Heart right ventricle (tissue), 16 donors: ENCODE results near the gene S100A11. TPM values are rescaled to one million over a fixed set of nuclear protein-coding genes. Genes with fewer than 3 reads are reported as not detected.

ENCODE experiments used
- ATAC-seq, 8 donors: fragments of 200-7000 bp; cut with Tn5 transposase; one replicate each; pipeline ENCODE4 v1.9.1; 2020; ENCODE audit warnings: mild to moderate bottlenecking in 8 of 8, moderate library complexity in 8 of 8, moderate number of reproducible peaks in 1 of 8
- DNase-seq, 2 donors: peaks; one replicate each; pipeline ENCODE4 v3.0.0-alpha.2; 2020
- H3K27ac ChIP-seq, 10 donors: fragments of 200-600 bp; sonication (generic) in 2 of 10; one replicate each; pipeline versions ENCODE4 v1.5.0 to v1.8.0; 2020 to 2022; ENCODE audit warnings: mild to moderate bottlenecking in 3 of 10
- H3K27me3 ChIP-seq, 7 donors: fragments of 200-600 bp; one replicate each; pipeline ENCODE4 v1.8.0; 2021 to 2022; ENCODE audit warnings: mild to moderate bottlenecking in 2 of 7
- H3K36me3 ChIP-seq, 9 donors: fragments of 200-600 bp; sonication (generic) in 1 of 9; one replicate each; pipeline versions ENCODE4 v1.5.0 to v1.8.0; 2020 to 2022; ENCODE audit warnings: mild to moderate bottlenecking in 2 of 9
- H3K4me1 ChIP-seq, 9 donors: fragments of 200-600 bp; sonication (generic) in 1 of 9; one replicate each; pipeline versions ENCODE4 v1.5.0 to v1.8.0; 2020 to 2022; ENCODE audit warnings: mild to moderate bottlenecking in 4 of 9
- H3K4me3 ChIP-seq, 10 donors: fragments of 200-600 bp; sonication (generic) in 2 of 10; one replicate each; pipeline versions ENCODE4 v1.5.0 to v1.8.0; 2020 to 2022; ENCODE audit warnings: mild to moderate bottlenecking in 7 of 10, moderate library complexity in 2 of 10
- H3K9me3 ChIP-seq, 11 donors: fragments of 200-600 bp in 10 of 11; sonication (generic) in 2 of 11; one replicate each; pipeline versions ENCODE4 v1.5.0 to v1.8.0; 2013 to 2022; ENCODE audit warnings: mild to moderate bottlenecking in 2 of 11, control low read depth in 1 of 11, moderate library complexity in 1 of 11
- CTCF ChIP-seq, 9 donors: fragments of 200-600 bp; sonication (generic) in 2 of 9; IDR thresholded peaks; one replicate each; pipeline versions ENCODE4 v1.5.0 to v1.8.0; 2021 to 2022; ENCODE audit warnings: antibody characterized with exemption in 9 of 9, mild to moderate bottlenecking in 5 of 9, moderate library complexity in 1 of 9
- WGBS, 2 donors: extraction: QIAGEN DNeasy Blood & Tissue Kit; methylation state at CpG; one replicate each; pipeline ENCODE4 v1.1.7; 2013; ENCODE audit warnings: inconsistent platforms in 1 of 2; 5-methylcytosine and 5-hydroxymethylcytosine counted together
- intact Hi-C, 10 donors: fragments of 100-400 bp; cut with DNase I; formaldehyde crosslinking; loops; one replicate each; pipeline versions ENCODE4 v1.11.1 to v1.14.2; 2022
- polyA plus RNA-seq, 2 donors: library from polyadenylated mRNA; stranded (reverse); fragments of 200-250 nt; gene quantifications; one replicate each; pipeline ENCODE4 v1.2.3, GENCODE V29; 2013
- total RNA-seq, 10 donors: library from RNA; stranded (reverse); fragmentation: NEBNext Ultra II Directional in 3 of 10; extraction: Animal tissue kit (Norgen Biotek cat#: 25700) in 3 of 10; gene quantifications; one replicate each; pipeline versions ENCODE4 v1.2.1 to v1.2.4, GENCODE V29; 2021 to 2023
- donor health status: Arrhythmogenic right ventricular cardiomyopathy.
- donor health status: ischemic (EF 13 %, LVEDD 7.1; RV severe dilation, severe dysfunction).
- donor health status: healthy with polysubstance abuse.
- donor health status: DM: no; HTN: yes; CAD: no.
- donor health status: DM: no; HTN: no; CAD: no.
- donor health status: ischemic (EF 25% LVEDD 6.9; RV normal size, moderate dysfunction).
- donor health status: ischemic (EF 25% LVEDD 5.7; RV mildly dilated, moderate dysfunction).
- donor health status: healthy.
- donor health status: DM: yes; HTN: yes; CAD: no.
- donor health status: Ischemic cardiomyopathy.
- donor health status: ischemic (EF 35%, LVEDD 5.7; RV mildly dilated, moderate dysfunction).
- donor health status: nonischemic (EF 11% LVEDD 7.7; RV severe dilation, severe dysfunction).
- donor health status: DM: yes; HTN: yes; CAD: no.
- donor health status: PGD.
- donor health status: ischemic (EF 29% LVEDD 5.4; RV normal size, mild dysfunction).
- donor health status: nonischemic (EF 23%, LVEDD 6.1; RV moderate dilation, normal function).

The S100A11 gene
- total and polyA plus RNA-seq, 12 donors: 41.4 to 593 (median 56.7) TPM

- TF ChIP-seq CTCF (IDR thresholded peaks at IDR 0.05): peak in 8 of 9 donors; percentile 14 to 65 (median 55)
- ATAC-seq (peak in 1 of 8 donors; percentile 38), DNase-seq (no peak)
- Histone ChIP-seq H3K27me3 (peaks cover 0 to 3% (median 0%) of the 10 kb centered on the region in 7 donors), H3K4me3 (no peak overlapping the region), H3K27ac (no peak overlapping the region), H3K4me1 (peaks cover 0 to 2% (median 0%) of the 10 kb centered on the region in 9 donors), H3K36me3 (no peaks in the 10 kb centered on the region), H3K9me3 (no peaks in the 10 kb centered on the region)
- intact Hi-C loops: no loop called here
- WGBS, 2 donors: 15 to 20% methylated on average over 3 of the region's 3 CpGs
Observed at GRCh38 chr1:152013664-152014237, 23.1 kb downstream of the S100A11 start.

- Histone ChIP-seq H3K27ac (no peak overlapping the region), H3K36me3 (no peaks in the 10 kb centered on the region), H3K4me1 (peaks cover 0 to 4% (median 0%) of the 10 kb centered on the region in 9 donors), H3K4me3 (no peak overlapping the region), H3K9me3 (no peaks in the 10 kb centered on the region), H3K27me3 (peaks cover 0 to 4% (median 0%) of the 10 kb centered on the region in 7 donors)
- intact Hi-C loops: no loop called here
- no peak for DNase-seq
- ATAC-seq: no peak
- TF ChIP-seq CTCF (IDR thresholded peaks at IDR 0.05): no peak
- 91 to 93% methylated on average over 1 of the region's 1 CpG for WGBS, 2 donors
Observed at GRCh38 chr1:152009691-152010090, 27.1 kb downstream of the S100A11 start.

- Histone ChIP-seq H3K27me3 (peaks cover 0 to 4% (median 0%) of the 10 kb centered on the region in 7 donors), H3K36me3 (no peaks in the 10 kb centered on the region), H3K9me3 (no peaks in the 10 kb centered on the region), H3K4me1 (peaks cover 0 to 26% (median 3%) of the 10 kb centered on the region in 9 donors), H3K27ac (no peak overlapping the region), H3K4me3 (no peak overlapping the region)
- ATAC-seq (no peak), DNase-seq (no peak)
- intact Hi-C loops: no loop called here
- no peak for TF ChIP-seq CTCF (IDR thresholded peaks at IDR 0.05)
- WGBS, 2 donors: 60 to 62% methylated on average over 2 of the region's 2 CpGs
Observed at GRCh38 chr1:152007047-152007446, 29.8 kb downstream of the S100A11 start.

GRCh38 chr1:152005360-152005912, 31.4 kb downstream of the S100A11 start:
- Histone ChIP-seq H3K4me3 (no peak overlapping the region), H3K4me1 (peaks cover 0 to 34% (median 10%) of the 10 kb centered on the region in 9 donors), H3K27me3 (peaks cover 0 to 4% (median 0%) of the 10 kb centered on the region in 7 donors), H3K9me3 (no peaks in the 10 kb centered on the region), H3K27ac (no peak overlapping the region), H3K36me3 (no peaks in the 10 kb centered on the region)
- no peak for TF ChIP-seq CTCF (IDR thresholded peaks at IDR 0.05)
- intact Hi-C loops: no loop called here
- ATAC-seq (peak in 5 of 8 donors; percentile 35 to 77 (median 58)), DNase-seq (no peak)
- 50 to 63% methylated on average over 4 of the region's 4 CpGs for WGBS, 2 donors
